HepG2 (cell line): ENCODE results near the gene EEF2. TPM values are rescaled to one million over a fixed set of nuclear protein-coding genes. Genes with fewer than 3 reads are reported as not detected.

Experiments
- AHR ChIP-seq: IDR thresholded peaks from 2 replicates; pipeline ENCODE4 v1.6.1; 2018; ENCODE audit warnings: missing genetic modification reagents, missing compliant biosample characterization
- ATM ChIP-seq: fragments of 450-650 bp; IDR thresholded peaks from 2 replicates; pipeline ENCODE4 v1.7.1; 2017; ENCODE audit warnings: mild to moderate bottlenecking, borderline replicate concordance
- DPF2 ChIP-seq: sonication (generic); formaldehyde crosslinking; IDR thresholded peaks from 2 replicates; pipeline ENCODE4 v1.4.0; 2020; ENCODE audit warnings: mild to moderate bottlenecking, low read depth, missing genetic modification reagents, borderline replicate concordance
- ETS1 ChIP-seq: sonication (generic); formaldehyde crosslinking; IDR thresholded peaks from 2 replicates; pipeline ENCODE4 v1.4.0; 2020; ENCODE audit warnings: missing genetic modification reagents
- HNRNPK ChIP-seq: fragments of 200-400 bp; formaldehyde crosslinking; IDR thresholded peaks from 2 replicates; pipeline ENCODE4 v1.6.1; 2018; ENCODE audit warnings: low read length, low read depth, moderate library complexity, mild to moderate bottlenecking; ENCODE audit not compliant: poor library complexity, severe bottlenecking
- HOXA7 ChIP-seq: sonication (generic); formaldehyde crosslinking; IDR thresholded peaks from 2 replicates; pipeline ENCODE4 v1.8.1; 2022; ENCODE audit warnings: mild to moderate bottlenecking, missing genetic modification reagents, moderate library complexity
- IRX3 ChIP-seq: sonication (generic); formaldehyde crosslinking; IDR thresholded peaks from 2 replicates; pipeline ENCODE4 v1.8.1; 2023; ENCODE audit warnings: mild to moderate bottlenecking, low read depth, missing genetic modification reagents, borderline replicate concordance
- JUND ChIP-seq: sonication (generic); formaldehyde crosslinking; IDR thresholded peaks from 2 replicates; pipeline ENCODE4 v1.8.0; 2022; ENCODE audit warnings: mild to moderate bottlenecking, missing genetic modification reagents
- MATR3 ChIP-seq: sonication (generic); formaldehyde crosslinking; IDR thresholded peaks from 2 replicates; pipeline ENCODE4 v1.4.0; 2020; ENCODE audit warnings: missing genetic modification reagents
- MEIS2 ChIP-seq: sonication (generic); formaldehyde crosslinking; IDR thresholded peaks from 2 replicates; pipeline ENCODE4 v1.9.0; 2021; ENCODE audit warnings: mild to moderate bottlenecking, missing genetic modification reagents
- MZF1 ChIP-seq: sonication (generic); formaldehyde crosslinking; IDR thresholded peaks from 2 replicates; pipeline ENCODE4 v1.8.1; 2023; ENCODE audit warnings: mild to moderate bottlenecking, missing genetic modification reagents, borderline replicate concordance
- NCOA2 ChIP-seq: sonication (generic); formaldehyde crosslinking; IDR thresholded peaks from 2 replicates; pipeline ENCODE4 v1.8.0; 2022; ENCODE audit warnings: inconsistent platforms
- NFE2L2 ChIP-seq: fragments of 150-350 bp; IDR thresholded peaks from 2 replicates; pipeline ENCODE4 v1.6.1; 2014; ENCODE audit warnings: low read length
- NPAS2 ChIP-seq: sonication (generic); formaldehyde crosslinking; IDR thresholded peaks from 2 replicates; pipeline ENCODE4 v1.8.0; 2022; ENCODE audit warnings: mild to moderate bottlenecking, missing genetic modification reagents, borderline replicate concordance
- POLR2AphosphoS2 ChIP-seq: IDR thresholded peaks from 2 replicates; pipeline ENCODE4 v1.6.1; 2011; ENCODE audit warnings: low read depth, low read length, improper control_type of control experiment
- ZFAT ChIP-seq: sonication (generic); formaldehyde crosslinking; conservative IDR thresholded peaks from 2 replicates; pipeline ENCODE4 v1.8.1; 2023; ENCODE audit warnings: missing genetic modification reagents, inconsistent platforms
- ZNF260 ChIP-seq: sonication (generic); formaldehyde crosslinking; IDR thresholded peaks from 2 replicates; pipeline ENCODE4 v1.4.0; 2020; ENCODE audit warnings: missing genetic modification reagents, low read depth, mild to moderate bottlenecking, borderline replicate concordance
- ZNF432 ChIP-seq: sonication (generic); formaldehyde crosslinking; IDR thresholded peaks from 2 replicates; pipeline ENCODE4 v1.5.0; 2020; ENCODE audit warnings: missing genetic modification reagents, mild to moderate bottlenecking, borderline replicate concordance
- ZNF468 ChIP-seq: sonication (generic); formaldehyde crosslinking; IDR thresholded peaks from 2 replicates; pipeline ENCODE4 v1.8.0; 2022; ENCODE audit warnings: mild to moderate bottlenecking, moderate library complexity, missing genetic modification reagents
- ZNF564 ChIP-seq: sonication (generic); formaldehyde crosslinking; IDR thresholded peaks from 2 replicates; pipeline ENCODE4 v1.8.1; 2023; ENCODE audit warnings: mild to moderate bottlenecking, missing genetic modification reagents
- ZNF749 ChIP-seq: sonication (generic); formaldehyde crosslinking; IDR thresholded peaks from 2 replicates; pipeline ENCODE4 v1.8.0; 2022; ENCODE audit warnings: mild to moderate bottlenecking, missing genetic modification reagents, moderate library complexity, borderline replicate concordance
- ZNF800 ChIP-seq: sonication (generic); formaldehyde crosslinking; IDR thresholded peaks from 2 replicates; pipeline ENCODE4 v1.4.0; 2020; ENCODE audit warnings: missing genetic modification reagents
- ZSCAN12 ChIP-seq: sonication (generic); formaldehyde crosslinking; IDR thresholded peaks from 2 replicates; pipeline ENCODE4 v1.9.0; 2021; ENCODE audit warnings: mild to moderate bottlenecking, missing genetic modification reagents
- ZZZ3 ChIP-seq: sonication (generic); formaldehyde crosslinking; IDR thresholded peaks from 2 replicates; pipeline ENCODE4 v1.4.0; 2020; ENCODE audit warnings: missing genetic modification reagents, mild to moderate bottlenecking, borderline replicate concordance
- polyA plus RNA-seq, 8 experiments: library from polyadenylated mRNA; depleted of rRNA in 3 of 8; stranded (reverse) in 7 of 8; unstranded in 1 of 8; fragments of >200 nt; fragmentation: Illumina TruSeq in 4 of 8; extraction: Trizol in 4 of 8; gene quantifications; 2 replicates each; pipeline versions ENCODE4 v1.2.1 to v1.2.3, GENCODE V29; 2011 to 2016; ENCODE audit warnings: low read depth in 4 of 8, missing spikeins in 1 of 8, mixed read lengths in 1 of 8; ENCODE audit not compliant: insufficient read depth in 1 of 8
- total RNA-seq, 5 experiments: library from RNA; depleted of rRNA; stranded (reverse); fragments of >200 nt; fragmentation: Illumina TruSeq; extraction: Trizol; gene quantifications; 2 replicates each; pipeline ENCODE4 v1.2.3, GENCODE V29; 2016; ENCODE audit warnings: low read depth in 1 of 5
- TF ChIP-seq, protein P1 (sequence below): sonication (generic); formaldehyde crosslinking; IDR thresholded peaks from 2 replicates; pipeline ENCODE4 v1.4.0; 2020; ENCODE audit warnings: mild to moderate bottlenecking, missing genetic modification reagents
- TF ChIP-seq, protein P2 (sequence below): sonication (generic); formaldehyde crosslinking; IDR thresholded peaks from 2 replicates; pipeline ENCODE4 v1.8.1; 2023; ENCODE audit warnings: mild to moderate bottlenecking, inconsistent platforms, moderate library complexity, missing genetic modification reagents, borderline replicate concordance

Gene EEF2
- total and polyA plus RNA-seq, 2 of the 13 experiments (the other 11 are each of a cell fraction or from before 2014, with no cell fraction given) = 1,441 to 1,777 TPM

GRCh38 chr19:3984908-3985642 is at the start of gene EEF2 (continued):
- peak; percentile 69 for TF ChIP-seq MEIS2 (CRISPR knock-in tag)
- TF ChIP-seq ZNF564 (CRISPR knock-in tag) = no peak
- TF ChIP-seq, protein P1, sequence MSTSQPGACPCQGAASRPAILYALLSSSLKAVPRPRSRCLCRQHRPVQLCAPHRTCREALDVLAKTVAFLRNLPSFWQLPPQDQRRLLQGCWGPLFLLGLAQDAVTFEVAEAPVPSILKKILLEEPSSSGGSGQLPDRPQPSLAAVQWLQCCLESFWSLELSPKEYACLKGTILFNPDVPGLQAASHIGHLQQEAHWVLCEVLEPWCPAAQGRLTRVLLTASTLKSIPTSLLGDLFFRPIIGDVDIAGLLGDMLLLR (CRISPR knock-in tag) = peak; percentile 49; the same call in 1 of the 2 replicates
- TF ChIP-seq POLR2AphosphoS2 = peak; percentile 99
- peak; percentile 93; the same call in 1 of the 2 replicates for TF ChIP-seq ZZZ3 (CRISPR knock-in tag)
- no peak for TF ChIP-seq ZNF432 (CRISPR knock-in tag)
- TF ChIP-seq NFE2L2 = no peak; the same call in 1 of the 2 replicates
- TF ChIP-seq ETS1 (CRISPR knock-in tag) = no peak
- TF ChIP-seq AHR = peak; percentile 89; the same call in 1 of the 2 replicates
- 0 out of 2 replicates have a peak, but pooled peaks have one; percentile 68 for TF ChIP-seq IRX3
- no peak for TF ChIP-seq MZF1 (CRISPR knock-in tag)
- TF ChIP-seq ZNF749 (CRISPR knock-in tag) = peak; percentile 58; the same call in 1 of the 2 replicates
- no peak for TF ChIP-seq DPF2 (CRISPR knock-in tag)
- peak; percentile 87 for TF ChIP-seq JUND (CRISPR knock-in tag)
- TF ChIP-seq HNRNPK = peak; percentile 26
- peak; percentile 54; the same call in 1 of the 2 replicates for TF ChIP-seq ZNF800 (CRISPR knock-in tag)
- peak; percentile 58; the same call in 1 of the 2 replicates for TF ChIP-seq HOXA7 (CRISPR knock-in tag)
- TF ChIP-seq ZNF468 = no peak
- TF ChIP-seq MATR3 (CRISPR knock-in tag) = no peak
- no peak for TF ChIP-seq ZFAT (CRISPR knock-in tag)
- TF ChIP-seq, protein P2, sequence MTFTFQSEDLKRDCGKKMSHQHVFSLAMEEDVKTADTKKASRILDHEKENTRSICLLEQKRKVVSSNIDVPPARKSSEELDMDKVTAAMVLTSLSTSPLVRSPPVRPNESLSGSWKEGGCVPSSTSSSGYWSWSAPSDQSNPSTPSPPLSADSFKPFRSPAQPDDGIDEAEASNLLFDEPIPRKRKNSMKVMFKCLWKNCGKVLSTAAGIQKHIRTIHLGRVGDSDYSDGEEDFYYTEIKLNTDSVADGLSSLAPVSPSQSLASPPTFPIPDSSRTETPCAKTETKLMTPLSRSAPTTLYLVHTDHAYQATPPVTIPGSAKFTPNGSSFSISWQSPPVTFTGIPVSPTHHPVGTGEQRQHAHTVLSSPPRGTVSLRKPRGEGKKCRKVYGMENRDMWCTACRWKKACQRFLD (CRISPR knock-in tag) = peak; percentile 95; the same call in 1 of the 2 replicates
- TF ChIP-seq ZSCAN12 (CRISPR knock-in tag) = peak; percentile 56; the same call in 1 of the 2 replicates
- TF ChIP-seq NCOA2 (CRISPR knock-in tag) = peak; percentile 61
- no peak for TF ChIP-seq ZNF260
- TF ChIP-seq NPAS2 (CRISPR knock-in tag) = no peak
- no peak for TF ChIP-seq ATM
